B cell (primary cell): ENCODE measurements around the gene OR2J1.

Experiments used
- EZH2 ChIP-seq: IDR thresholded peaks from 2 replicates; pipeline ENCODE4 v1.6.1; 2012; ENCODE audit warnings: borderline replicate concordance, low read depth, mild to moderate bottlenecking, moderate library complexity, low read length; ENCODE audit not compliant: insufficient read depth, poor library complexity, severe bottlenecking
- TF ChIP-seq, protein P1 (sequence below): fragments of 200-600 bp; IDR thresholded peaks from one replicate; pipeline ENCODE4 v1.8.0; 2022; ENCODE audit warnings: antibody characterized with exemption, mild to moderate bottlenecking

- TF ChIP-seq, protein P1, sequence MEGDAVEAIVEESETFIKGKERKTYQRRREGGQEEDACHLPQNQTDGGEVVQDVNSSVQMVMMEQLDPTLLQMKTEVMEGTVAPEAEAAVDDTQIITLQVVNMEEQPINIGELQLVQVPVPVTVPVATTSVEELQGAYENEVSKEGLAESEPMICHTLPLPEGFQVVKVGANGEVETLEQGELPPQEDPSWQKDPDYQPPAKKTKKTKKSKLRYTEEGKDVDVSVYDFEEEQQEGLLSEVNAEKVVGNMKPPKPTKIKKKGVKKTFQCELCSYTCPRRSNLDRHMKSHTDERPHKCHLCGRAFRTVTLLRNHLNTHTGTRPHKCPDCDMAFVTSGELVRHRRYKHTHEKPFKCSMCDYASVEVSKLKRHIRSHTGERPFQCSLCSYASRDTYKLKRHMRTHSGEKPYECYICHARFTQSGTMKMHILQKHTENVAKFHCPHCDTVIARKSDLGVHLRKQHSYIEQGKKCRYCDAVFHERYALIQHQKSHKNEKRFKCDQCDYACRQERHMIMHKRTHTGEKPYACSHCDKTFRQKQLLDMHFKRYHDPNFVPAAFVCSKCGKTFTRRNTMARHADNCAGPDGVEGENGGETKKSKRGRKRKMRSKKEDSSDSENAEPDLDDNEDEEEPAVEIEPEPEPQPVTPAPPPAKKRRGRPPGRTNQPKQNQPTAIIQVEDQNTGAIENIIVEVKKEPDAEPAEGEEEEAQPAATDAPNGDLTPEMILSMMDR, result no peak
- TF ChIP-seq EZH2, result no peak
These were observed 47.6 kb upstream of the OR2J1 start for GRCh38 chr6:29051680-29052079.
